T-helper 17 cell (primary cell): ENCODE measurements around the gene TCFL5. TPM values are rescaled to one million over a fixed set of nuclear protein-coding genes. Genes with fewer than 3 reads are reported as not detected.
A peak's percentile ranks its signal among the peaks of the same experiment; 100 is the strongest.

Experiments used
- ATAC-seq: fragments of 150-1000 bp; cut with Tn5 transposase; 2 replicates; pipeline ENCODE4 v1.10.0; 2021; ENCODE audit warnings: mild to moderate bottlenecking, moderate library complexity
- DNase-seq, 3 donors: peaks; one replicate each; pipeline versions ENCODE4 v3.0.0 to v3.0.0-alpha.2; 2020 to 2021
- H3K9me3 ChIP-seq: one replicate; pipeline ENCODE4 v1.7.0; 2013; ENCODE audit warnings: low read length, mild to moderate bottlenecking; ENCODE audit not compliant: control insufficient read depth, poor library complexity, severe bottlenecking
- H3K27ac Mint-ChIP-seq: one replicate; pipeline ENCODE4 v1.8.0; 2022; ENCODE audit warnings: mild to moderate bottlenecking, moderate library complexity, mixed read lengths
- H3K27me3 Mint-ChIP-seq: one replicate; pipeline ENCODE4 v1.8.0; 2022; ENCODE audit warnings: mixed read lengths
- H3K36me3 Mint-ChIP-seq: one replicate; pipeline ENCODE4 v1.8.0; 2022; ENCODE audit warnings: low read depth, mixed read lengths
- H3K4me1 Mint-ChIP-seq: one replicate; pipeline ENCODE4 v1.8.0; 2022; ENCODE audit warnings: mild to moderate bottlenecking, mixed read lengths
- H3K4me3 Mint-ChIP-seq: one replicate; pipeline ENCODE4 v1.8.0; 2022; ENCODE audit warnings: mild to moderate bottlenecking, moderate library complexity, mixed read lengths
- total RNA-seq, 4 donors: library from RNA in 2 of 4; stranded (reverse) in 2 of 4; gene quantifications; one replicate each; pipeline ENCODE4 v1.2.3 and lab custom pipeline; 2022 to 2026

Gene TCFL5
- total RNA-seq, 2 donors from 2014 or later: 4.4 to 5.0 TPM

GRCh38 chr20:62890444-62890843 lies 28.8 kb upstream of the TCFL5 start:
- no peak overlapping the region for H3K27ac Mint-ChIP-seq
- DNase-seq (no peak), ATAC-seq (no peak)
- H3K4me3 Mint-ChIP-seq: no peak overlapping the region
- H3K27me3 Mint-ChIP-seq: no peaks in the 10 kb centered on the region
- H3K4me1 Mint-ChIP-seq: peaks cover 13% of the 10 kb centered on the region
- peaks cover 2% of the 10 kb centered on the region for H3K36me3 Mint-ChIP-seq
- no peaks in the 10 kb centered on the region for H3K9me3 ChIP-seq

DNA sequence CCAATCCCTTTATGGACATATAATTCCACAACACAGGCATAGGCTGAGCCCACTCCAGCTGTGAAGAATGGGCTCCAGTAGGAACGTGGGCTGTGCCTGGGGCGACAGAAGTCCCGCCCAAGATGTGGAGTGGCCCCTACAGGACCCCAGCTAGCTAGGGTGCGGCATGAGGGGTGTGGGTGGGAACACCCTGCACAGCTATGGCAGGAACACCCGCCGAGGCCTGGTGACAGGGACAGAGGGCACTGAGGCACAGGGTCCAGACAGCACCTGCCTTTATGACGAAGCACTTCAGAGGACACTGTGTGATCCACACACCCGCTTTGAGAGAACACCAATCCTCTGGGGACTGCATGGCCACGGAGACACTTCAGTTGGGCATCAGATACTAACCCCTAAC lies 28.2 kb upstream of the TCFL5 start:
- no peaks in the 10 kb centered on the region for H3K9me3 ChIP-seq
- Mint-ChIP-seq H3K4me3 (no peak overlapping the region), H3K27ac (no peak overlapping the region), H3K27me3 (no peaks in the 10 kb centered on the region), H3K4me1 (peaks cover 13% of the 10 kb centered on the region), H3K36me3 (peaks cover 2% of the 10 kb centered on the region)
- DNase-seq (no peak), ATAC-seq (no peak)

GRCh38 chr20:62889411-62889810 lies 27.8 kb upstream of the TCFL5 start:
- Mint-ChIP-seq H3K4me1 (peaks cover 13% of the 10 kb centered on the region), H3K27me3 (no peaks in the 10 kb centered on the region), H3K27ac (no peak overlapping the region), H3K4me3 (no peak overlapping the region), H3K36me3 (peaks cover 2% of the 10 kb centered on the region)
- DNase-seq (no peak), ATAC-seq (no peak)
- no peaks in the 10 kb centered on the region for H3K9me3 ChIP-seq

GRCh38 chr20:62888910-62889309 lies 27.3 kb upstream of the TCFL5 start:
- H3K9me3 ChIP-seq: no peaks in the 10 kb centered on the region
- DNase-seq (no peak), ATAC-seq (no peak)
- Mint-ChIP-seq H3K27me3 (no peaks in the 10 kb centered on the region), H3K36me3 (no peaks in the 10 kb centered on the region), H3K4me1 (peaks cover 13% of the 10 kb centered on the region), H3K27ac (no peak overlapping the region), H3K4me3 (no peak overlapping the region)

DNA sequence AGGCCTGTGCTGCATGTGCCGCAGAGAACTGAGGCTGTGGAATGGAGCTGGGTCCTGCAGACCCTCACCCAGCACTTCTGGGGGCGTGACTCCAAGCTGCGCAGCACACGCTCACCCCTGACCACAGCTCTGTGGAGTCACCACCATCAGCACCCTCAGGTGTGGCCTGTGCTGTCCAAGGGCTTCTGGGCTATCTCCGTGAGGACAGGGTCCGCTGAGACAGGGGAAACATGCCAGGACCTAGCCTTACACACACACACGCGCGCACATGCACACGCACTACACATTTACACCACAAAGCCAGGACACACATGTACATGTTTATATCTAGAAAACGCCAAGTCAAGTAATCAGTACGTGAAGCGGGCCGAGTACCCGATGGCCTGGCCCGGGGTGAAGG lies 26.8 kb upstream of the TCFL5 start:
- Mint-ChIP-seq H3K4me1 (peaks cover 13% of the 10 kb centered on the region), H3K27ac (no peak overlapping the region), H3K36me3 (no peaks in the 10 kb centered on the region), H3K4me3 (no peak overlapping the region), H3K27me3 (no peaks in the 10 kb centered on the region)
- ATAC-seq (no peak), DNase-seq (no peak)
- H3K9me3 ChIP-seq: no peaks in the 10 kb centered on the region

DNA sequence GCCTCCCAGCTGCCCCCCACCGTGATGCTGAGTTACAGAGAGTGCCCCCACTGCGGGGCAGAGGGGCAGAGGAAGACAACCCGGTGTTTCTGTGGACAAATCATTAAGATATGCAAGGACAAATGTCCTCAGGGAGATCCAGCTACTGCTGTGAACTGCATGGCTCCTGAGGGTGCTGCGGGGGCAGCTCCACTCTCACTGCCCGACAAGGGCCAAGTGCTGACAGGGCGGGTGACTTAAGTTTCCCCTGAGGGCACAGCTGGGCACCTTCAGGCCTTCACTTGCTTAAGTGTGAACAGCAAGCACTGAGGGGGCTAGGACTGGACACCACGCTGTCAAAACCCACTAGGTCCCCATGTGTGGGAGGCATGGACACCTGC lies 26.2 kb upstream of the TCFL5 start:
- DNase-seq: no peak
- H3K4me3 Mint-ChIP-seq: no peak overlapping the region
- H3K27ac Mint-ChIP-seq: no peak overlapping the region
- H3K9me3 ChIP-seq: no peaks in the 10 kb centered on the region
- ATAC-seq: no peak
- H3K36me3 Mint-ChIP-seq: no peaks in the 10 kb centered on the region
- H3K27me3 Mint-ChIP-seq: no peaks in the 10 kb centered on the region
- H3K4me1 Mint-ChIP-seq: peaks cover 13% of the 10 kb centered on the region

- Mint-ChIP-seq H3K27ac (peak overlapping the region; percentile 32), H3K4me1 (peaks cover 13% of the 10 kb centered on the region), H3K27me3 (no peaks in the 10 kb centered on the region), H3K4me3 (peak overlapping the region; percentile 25), H3K36me3 (no peaks in the 10 kb centered on the region)
- H3K9me3 ChIP-seq: no peaks in the 10 kb centered on the region
- no peak for DNase-seq
- ATAC-seq: peak; percentile 70
Measured at GRCh38 chr20:62887152-62887859, 25.7 kb upstream of the TCFL5 start.

DNA sequence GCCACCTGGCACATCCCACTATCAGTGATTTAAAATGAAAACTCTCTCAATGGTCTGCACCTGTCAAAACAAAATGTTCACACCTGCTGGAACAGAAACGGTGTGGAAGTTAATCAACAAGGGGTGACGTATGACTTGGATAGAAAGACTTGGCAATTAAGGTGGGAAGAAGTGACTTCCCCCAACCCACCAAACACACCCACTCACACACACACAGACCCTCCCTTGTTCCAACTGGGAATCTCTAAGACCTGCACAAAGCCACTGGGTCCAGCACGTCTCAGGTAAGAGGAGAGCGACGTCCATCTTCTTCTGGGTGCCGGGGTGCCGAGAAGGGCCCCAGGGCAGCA lies 25.1 kb upstream of the TCFL5 start:
- DNase-seq (no peak), ATAC-seq (no peak)
- no peaks in the 10 kb centered on the region for H3K27me3 Mint-ChIP-seq
- H3K4me3 Mint-ChIP-seq: no peak overlapping the region
- H3K4me1 Mint-ChIP-seq: peaks cover 13% of the 10 kb centered on the region
- no peaks in the 10 kb centered on the region for H3K36me3 Mint-ChIP-seq
- peak overlapping the region; percentile 32 for H3K27ac Mint-ChIP-seq
- no peaks in the 10 kb centered on the region for H3K9me3 ChIP-seq

- peaks cover 2% of the 10 kb centered on the region for H3K36me3 Mint-ChIP-seq
- no peak overlapping the region for H3K4me3 Mint-ChIP-seq
- H3K9me3 ChIP-seq: no peaks in the 10 kb centered on the region
- H3K4me1 Mint-ChIP-seq: peaks cover 10% of the 10 kb centered on the region
- no peaks in the 10 kb centered on the region for H3K27me3 Mint-ChIP-seq
- no peak for DNase-seq
- no peak for ATAC-seq
- H3K27ac Mint-ChIP-seq: no peak overlapping the region
Measured at GRCh38 chr20:62885896-62886708, 24.5 kb upstream of the TCFL5 start.

DNA sequence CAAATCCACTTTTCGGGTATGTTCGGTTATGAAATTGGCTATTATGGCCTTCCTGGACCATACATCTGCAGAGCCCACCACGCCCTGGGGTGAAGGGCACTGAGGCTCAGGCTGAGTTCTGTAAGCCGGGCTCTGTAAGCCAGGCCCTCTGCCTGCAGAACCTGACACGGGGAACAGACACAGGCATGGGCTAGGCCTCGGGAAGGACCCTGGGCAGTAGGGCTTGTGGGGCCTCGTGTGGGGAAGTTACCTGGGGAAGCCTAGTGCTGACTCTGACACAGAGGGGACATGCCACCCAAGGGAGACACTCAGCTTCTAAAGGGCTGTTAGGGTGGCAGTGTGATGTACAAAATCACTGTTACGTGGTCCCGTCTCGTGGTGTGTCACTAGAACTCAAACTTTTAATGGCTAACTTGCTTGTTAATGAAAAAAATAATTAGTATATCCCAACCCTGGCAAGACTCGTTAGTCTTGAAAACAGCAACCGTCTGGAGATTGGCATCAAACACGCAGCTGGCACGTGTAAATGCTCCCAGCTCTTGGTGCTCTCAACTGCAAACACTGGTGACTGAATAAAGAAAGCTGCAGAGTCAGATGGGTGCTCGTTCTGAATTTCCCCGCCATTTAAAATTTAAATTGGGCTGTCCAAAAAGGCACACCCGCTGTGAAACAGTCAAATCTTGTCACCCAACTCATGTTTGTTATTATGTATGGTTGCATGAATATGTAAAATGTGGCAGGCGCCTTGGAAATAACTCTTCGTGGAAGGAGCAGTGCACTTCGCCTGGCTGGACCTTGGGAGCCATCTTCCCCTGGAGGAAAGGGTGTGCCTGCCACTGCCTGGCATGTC lies 23.6 kb upstream of the TCFL5 start:
- no peaks in the 10 kb centered on the region for H3K9me3 ChIP-seq
- DNase-seq (no peak), ATAC-seq (no peak)
- peaks cover 5% of the 10 kb centered on the region for H3K4me1 Mint-ChIP-seq
- no peaks in the 10 kb centered on the region for H3K27me3 Mint-ChIP-seq
- H3K36me3 Mint-ChIP-seq: peaks cover 2% of the 10 kb centered on the region
- H3K27ac Mint-ChIP-seq: no peak overlapping the region
- no peak overlapping the region for H3K4me3 Mint-ChIP-seq

- Mint-ChIP-seq H3K36me3 (peaks cover 2% of the 10 kb centered on the region), H3K4me3 (no peak overlapping the region), H3K4me1 (peaks cover 5% of the 10 kb centered on the region), H3K27ac (peak overlapping the region; percentile 27), H3K27me3 (no peaks in the 10 kb centered on the region)
- no peak for DNase-seq
- no peak for ATAC-seq
- H3K9me3 ChIP-seq: no peaks in the 10 kb centered on the region
Measured at GRCh38 chr20:62884556-62884955, 22.9 kb upstream of the TCFL5 start.

- Mint-ChIP-seq H3K4me1 (peaks cover 5% of the 10 kb centered on the region), H3K27ac (no peak overlapping the region), H3K4me3 (no peak overlapping the region), H3K27me3 (no peaks in the 10 kb centered on the region), H3K36me3 (peaks cover 2% of the 10 kb centered on the region)
- ATAC-seq (no peak), DNase-seq (no peak)
- no peaks in the 10 kb centered on the region for H3K9me3 ChIP-seq
Measured at GRCh38 chr20:62882426-62882825, 20.8 kb upstream of the TCFL5 start.

- H3K27ac Mint-ChIP-seq: peak overlapping the region; percentile 65
- peaks cover 2% of the 10 kb centered on the region for H3K36me3 Mint-ChIP-seq
- H3K27me3 Mint-ChIP-seq: no peaks in the 10 kb centered on the region
- no peaks in the 10 kb centered on the region for H3K9me3 ChIP-seq
- DNase-seq (no peak), ATAC-seq (no peak)
- H3K4me1 Mint-ChIP-seq: peaks cover 4% of the 10 kb centered on the region
- H3K4me3 Mint-ChIP-seq: no peak overlapping the region
Measured at GRCh38 chr20:62881662-62882395, 20.2 kb upstream of the TCFL5 start.
